DMS153 treated with DMSO at 0.1 percent for 48 hours (cell line): Measurements from ENCODE around the gene RPS21.

Experiments
- DNase-seq: peaks from one replicate; lab custom pipeline; 2025; ENCODE audit not compliant: unreplicated experiment; lab: John Stamatoyannopoulos, UW

Gene RPS21

DNA sequence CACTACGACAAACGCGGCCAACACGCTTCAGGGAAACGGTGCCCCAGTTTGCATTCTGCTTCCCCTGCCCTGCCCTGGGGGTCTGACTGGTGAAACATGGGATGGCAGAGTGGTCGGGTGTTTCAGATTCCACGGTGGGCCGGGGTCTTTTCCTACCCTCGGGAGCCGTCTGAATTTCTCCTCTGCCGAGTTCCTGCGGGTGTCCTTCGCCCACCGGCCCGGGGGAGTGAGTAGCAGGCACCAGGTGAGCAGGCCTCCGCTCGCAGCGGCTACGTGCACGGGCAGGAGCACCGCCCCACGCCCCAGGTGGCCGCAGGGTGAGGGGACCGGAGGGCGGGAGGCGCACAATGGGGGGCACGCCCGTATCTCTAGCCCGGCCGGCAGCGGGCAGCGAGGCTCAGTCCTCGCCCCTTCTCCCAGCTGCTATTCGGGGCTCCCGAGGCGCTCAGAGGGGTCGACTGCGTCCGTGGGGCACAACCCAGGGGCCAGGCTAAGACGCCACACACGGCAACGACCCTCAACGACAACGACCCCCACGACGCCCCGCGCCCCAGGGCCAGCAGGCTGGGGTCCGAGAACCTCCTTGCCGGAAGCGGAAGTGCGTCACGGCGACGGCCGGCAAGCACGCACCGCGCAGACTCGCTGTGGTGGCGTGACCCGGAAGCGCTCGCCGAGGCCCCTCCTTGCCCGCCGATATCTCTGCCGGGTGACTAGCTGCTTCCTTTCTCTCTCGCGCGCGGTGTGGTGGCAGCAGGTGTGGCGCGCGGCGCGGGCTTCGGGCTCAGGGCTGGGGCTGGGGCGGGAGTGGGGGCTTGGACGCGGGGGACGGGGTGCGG, at the start of gene RPS21:
RPS21 (plus strand) TSS at position 721 of the 836 bp plus-strand sequence. CDS start 236 bp downstream, outside the sequence.
- peak; percentile 91 for DNase-seq

DNA sequence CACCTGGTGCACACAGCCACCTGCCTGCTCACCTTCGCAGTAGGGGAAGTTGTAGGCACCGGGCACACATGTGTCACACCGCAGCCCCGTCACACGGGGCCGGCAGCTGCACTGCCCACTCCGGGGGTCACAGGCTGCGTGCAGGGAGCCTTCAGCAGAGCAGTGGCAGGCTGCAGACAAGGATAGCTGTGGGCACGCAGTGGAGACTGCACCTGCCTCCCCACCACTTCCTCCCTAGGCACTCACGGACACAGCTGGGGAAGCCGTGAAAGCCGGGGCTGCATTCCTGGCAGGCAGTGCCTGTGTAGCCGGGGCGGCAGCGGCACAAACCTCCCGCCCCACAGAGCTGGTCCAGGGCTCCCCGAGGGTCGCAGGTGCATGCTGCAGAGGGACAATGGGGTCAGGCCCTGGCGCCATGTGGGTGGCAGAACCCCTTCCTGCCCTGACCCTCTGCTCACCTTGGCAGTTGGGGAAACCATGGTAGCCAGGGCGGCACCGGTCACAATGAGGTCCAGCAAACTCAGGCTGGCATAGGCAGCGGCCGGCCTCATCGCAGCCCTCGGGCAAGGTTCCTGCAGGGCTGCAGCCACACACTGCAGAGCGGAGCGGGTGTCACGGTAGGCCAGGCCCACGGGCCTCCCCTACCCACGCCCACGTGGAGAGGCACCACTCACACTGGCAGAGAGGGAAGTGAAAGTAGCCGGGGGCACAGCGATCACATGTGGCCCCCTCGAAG, 49.2 kb upstream of the RPS21 start:
- DNase-seq, result no peak

DNA sequence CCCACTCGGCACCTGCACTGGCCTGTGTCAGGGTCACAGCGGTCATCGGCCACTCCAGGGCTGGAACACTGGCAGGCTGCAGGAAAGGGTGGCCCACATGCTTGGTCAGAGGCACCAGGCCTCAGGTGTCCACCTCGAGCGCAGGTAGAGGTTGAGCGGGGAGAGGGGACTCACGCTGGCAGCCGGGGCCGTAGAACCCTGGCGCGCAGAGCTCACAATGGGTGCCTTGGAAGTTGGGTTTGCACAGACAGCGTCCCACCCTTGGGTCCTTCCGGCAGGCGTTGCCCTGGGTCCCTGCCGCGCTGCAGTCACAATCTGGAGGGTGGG, 48.6 kb upstream of the RPS21 start:
- no peak for DNase-seq

DNA sequence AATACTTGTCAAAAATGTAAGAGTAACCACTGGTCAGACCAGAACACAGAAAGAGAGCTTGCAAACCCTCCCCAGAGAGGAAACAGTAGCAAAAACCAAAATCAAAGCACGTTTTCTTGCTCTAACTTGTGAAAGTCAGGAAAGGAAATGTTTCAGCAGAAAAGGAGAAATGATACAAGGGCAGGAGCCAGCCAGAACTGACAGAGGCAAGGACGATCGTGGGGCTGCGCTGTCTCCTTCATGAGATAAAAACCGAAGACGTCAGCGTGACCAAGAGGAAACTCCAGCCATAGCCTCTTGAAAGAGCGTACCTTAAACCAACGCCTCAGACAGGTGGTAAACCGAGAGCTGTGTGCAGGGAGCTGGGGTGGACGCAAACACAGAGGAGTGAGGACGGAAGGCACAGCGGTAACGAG, 47.2 kb upstream of the RPS21 start:
- no peak for DNase-seq

DNA sequence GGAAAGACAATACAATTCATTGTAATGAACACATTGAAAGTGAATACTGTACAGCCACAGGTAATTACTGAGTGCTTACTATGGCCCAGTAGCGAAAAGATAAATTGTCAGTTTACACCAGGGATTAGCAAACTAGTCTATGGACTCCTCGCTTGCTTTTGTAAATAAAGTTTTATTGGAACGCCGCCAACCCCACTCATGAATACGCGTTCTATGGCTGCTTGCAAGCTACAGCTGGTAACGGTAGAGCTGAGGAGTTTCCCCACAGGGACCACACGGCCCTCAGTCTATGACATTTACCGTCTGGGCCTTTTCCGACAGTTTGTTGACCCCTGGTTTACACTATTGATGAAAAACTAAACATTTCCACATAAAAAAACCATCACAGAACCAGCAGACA, 44.0 kb upstream of the RPS21 start:
- DNase-seq, result peak; percentile 21

DNA sequence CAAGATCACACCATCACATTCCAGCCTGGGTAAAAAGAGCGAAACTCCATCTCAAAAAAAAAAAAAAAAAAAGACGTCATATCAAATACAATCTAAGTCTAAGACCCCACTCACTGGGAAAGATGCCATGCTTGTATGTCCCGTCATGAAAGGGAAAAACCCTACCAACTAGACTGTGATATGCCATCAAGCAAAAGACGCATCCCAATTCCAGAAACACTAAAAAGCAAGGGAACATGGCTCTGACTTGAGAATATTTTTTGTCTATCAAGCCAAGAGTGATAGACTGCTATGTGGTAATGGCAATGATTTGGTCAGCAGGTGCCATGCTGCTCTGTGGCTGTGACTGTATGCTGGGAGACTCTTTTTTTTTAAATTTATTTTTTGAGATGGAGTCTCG, 42.8 kb upstream of the RPS21 start:
- DNase-seq, result no peak

DNA sequence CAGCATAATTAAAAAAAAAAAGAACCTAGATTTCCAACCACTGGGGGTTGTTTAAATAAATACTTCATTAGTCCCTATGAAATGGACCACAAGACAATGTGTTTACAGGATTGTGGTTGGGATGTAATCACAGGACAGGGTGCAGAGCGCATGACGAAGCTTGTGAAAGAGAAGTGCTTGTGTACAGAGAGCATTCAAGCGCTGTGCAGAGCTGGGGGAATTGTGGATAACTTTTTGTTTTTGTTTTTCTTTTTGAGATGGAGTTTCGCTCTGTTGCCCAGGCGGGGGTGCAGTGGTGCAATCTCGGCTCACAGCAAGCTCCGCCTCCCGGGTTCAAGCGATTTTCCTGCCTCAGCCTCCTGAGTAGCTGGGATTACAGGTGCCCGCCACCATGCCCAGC, 42.1 kb upstream of the RPS21 start:
- DNase-seq, result no peak

DNA sequence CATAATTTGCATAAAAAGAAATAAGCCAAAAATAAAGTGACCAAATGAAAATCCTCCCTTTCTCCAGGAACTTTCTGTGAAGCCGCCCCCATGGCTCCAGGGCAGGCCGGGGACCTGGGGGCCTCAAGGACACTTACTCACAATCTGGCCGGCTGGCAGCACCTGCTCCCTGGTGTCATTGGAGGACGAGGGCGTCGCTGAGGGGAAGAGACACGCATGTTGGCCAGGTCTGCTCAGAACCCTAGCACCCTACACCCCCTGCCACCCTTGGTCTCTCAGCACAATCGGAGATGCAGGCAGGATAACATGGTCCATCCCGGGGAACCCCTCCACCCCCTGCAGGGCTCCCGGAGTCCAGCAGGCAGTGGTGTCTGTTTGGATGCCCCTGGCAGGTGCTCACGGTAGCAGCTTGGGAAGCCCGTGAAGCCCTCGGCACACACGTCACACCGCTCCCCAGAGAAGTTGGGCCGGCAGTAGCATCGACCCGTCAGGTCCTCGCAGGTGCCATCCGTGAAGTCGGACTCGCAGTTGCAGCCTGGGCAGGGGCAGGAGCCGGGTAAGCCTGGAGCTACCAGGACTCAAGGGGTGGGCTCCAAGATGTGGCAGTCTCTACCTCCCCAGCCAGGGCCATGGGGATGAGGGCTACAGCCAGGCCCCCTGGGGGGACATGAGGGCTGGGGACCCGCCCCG, 41.1 kb upstream of the RPS21 start:
- DNase-seq, result no peak

DNA sequence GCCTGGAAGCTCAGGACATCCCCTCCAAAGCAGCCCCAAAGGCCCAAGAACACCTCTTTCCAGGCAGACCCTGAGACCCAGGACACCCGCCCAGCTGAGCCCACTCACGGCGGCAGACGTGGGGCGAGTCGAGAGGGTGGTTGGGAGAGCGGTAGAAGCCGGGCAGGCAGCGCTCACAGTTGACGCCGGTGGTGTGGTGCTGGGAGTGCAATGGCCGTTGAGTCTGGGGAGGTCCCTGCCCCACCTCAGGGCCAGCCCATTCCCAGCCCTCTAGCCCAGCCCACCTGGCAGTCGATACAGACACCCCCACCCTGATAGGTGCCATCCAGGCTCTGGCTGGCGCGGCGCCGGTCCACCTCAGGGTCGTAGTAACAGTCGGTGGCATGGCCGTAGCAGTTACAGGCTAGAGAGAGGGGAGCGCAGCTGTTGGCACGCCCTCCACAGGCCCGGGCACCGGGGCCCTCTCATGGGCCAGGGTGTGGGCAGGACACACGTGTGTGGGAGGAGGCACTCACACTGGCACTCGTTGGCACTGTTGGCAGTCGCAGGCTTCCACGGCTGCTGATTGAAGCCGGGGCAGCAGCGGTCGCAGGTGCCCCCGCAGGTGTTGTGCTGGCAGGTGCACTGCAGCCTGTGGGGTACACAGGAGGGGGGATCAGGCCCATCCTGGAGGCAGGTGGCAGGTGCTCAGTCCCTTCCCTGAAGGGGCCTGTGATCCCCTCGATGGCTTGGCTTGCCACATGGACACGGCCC, 40.3 kb upstream of the RPS21 start:
- no peak for DNase-seq

DNA sequence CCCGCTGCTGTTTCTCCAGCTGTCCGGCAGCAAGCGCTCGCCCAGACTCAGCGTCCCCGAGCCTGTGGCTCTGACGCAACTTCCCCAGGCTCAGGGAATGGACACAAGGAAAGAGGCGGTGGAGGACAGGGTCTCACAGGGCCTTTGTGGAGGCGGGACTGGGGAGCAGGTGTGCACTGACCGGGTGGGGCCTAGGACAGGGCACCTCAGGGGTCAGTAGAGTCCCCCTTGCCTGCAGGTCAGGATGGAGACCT, 39.8 kb upstream of the RPS21 start:
- DNase-seq, result no peak

DNA sequence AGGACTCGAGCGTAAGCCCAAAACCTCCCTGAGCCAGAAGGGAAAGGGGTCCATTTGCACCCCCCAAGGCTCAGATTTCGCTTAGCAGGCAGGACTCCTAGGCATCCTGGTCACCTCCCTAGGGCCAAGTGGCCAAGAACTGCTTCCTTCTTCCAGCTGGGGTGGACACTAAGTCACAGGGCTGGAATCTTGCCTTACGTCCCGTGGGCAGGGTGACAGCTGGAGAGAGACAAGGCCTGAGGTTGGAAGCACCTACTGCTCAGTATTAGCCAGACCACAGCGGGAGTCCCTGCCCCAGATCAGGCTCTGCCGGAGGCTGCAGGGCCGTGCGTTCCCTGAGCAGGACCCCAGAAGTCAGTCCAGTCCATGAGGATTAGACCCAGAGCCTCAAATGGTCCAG, 39.5 kb upstream of the RPS21 start:
- no peak for DNase-seq

DNA sequence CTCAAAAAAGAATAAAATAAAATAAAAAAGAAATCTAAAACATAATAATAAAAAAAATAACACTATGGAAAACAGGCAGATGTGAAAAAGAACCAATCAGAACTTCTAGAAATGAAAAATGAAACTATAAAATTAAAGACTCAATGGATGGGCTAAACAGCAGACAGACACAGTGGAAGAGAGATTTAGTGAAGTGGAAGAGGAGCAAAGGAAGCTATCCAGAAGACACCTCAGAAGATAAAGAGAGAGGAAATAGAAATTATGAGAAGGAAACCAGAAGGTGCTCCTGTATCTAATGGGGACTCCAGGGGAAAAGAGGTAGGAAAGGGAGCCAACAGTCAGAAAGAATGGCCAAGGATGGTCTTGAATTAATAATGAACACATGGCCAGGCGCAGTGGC, 38.3 kb upstream of the RPS21 start:
- DNase-seq, result no peak

DNA sequence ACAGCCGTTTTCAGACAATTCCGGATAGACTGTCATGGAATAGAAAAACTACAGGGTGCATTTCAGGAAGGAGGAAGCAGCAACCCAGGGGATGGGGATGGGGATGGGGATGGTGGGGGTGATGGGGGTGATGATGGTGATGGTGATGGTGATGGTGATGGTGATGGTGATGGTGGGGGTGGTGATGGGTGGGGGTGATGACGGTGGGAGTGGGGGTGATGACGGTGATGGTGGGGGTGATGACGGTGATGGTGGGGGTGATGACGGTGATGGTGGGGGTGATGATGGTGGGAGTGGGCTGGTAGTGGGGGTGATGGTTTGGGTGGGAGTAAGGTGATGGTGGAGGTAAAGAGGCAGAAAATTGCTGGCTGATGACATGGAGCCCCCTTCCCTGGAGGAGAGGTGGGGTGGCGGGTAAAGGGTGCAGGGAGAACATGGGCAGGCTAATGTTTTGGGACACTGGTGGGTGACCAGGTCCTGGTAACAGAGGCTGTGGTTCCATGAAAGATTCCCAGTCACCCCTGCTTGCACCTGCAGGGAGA, 37.3 kb upstream of the RPS21 start:
- DNase-seq, result no peak

DNA sequence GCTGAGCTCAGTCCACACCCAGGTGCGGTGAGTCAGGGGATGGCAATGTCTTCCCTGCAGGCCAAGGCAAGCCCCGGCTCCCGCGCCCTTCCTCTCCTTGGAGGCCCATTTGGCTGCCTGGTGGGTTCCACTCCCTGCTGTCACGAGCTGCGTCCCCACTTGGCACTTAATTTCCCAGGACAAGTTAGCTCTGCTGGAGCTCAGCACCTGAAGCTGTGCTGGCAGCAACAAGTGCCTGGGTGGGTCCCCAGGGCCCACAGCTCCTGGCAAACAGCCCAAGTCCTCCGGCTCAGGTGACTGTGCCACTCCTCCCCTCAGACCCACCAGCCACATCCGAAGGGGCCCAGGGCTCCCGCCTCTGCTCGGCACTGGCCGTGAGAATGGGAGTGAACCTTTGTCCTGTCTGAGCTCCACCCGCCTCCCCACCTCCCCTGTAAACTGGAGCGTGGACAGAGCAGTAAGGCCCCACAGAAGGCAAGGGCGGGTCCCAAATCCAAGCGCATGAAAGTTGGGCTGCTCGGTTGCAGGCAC, 36.7 kb upstream of the RPS21 start:
- peak; percentile 41 for DNase-seq

DNA sequence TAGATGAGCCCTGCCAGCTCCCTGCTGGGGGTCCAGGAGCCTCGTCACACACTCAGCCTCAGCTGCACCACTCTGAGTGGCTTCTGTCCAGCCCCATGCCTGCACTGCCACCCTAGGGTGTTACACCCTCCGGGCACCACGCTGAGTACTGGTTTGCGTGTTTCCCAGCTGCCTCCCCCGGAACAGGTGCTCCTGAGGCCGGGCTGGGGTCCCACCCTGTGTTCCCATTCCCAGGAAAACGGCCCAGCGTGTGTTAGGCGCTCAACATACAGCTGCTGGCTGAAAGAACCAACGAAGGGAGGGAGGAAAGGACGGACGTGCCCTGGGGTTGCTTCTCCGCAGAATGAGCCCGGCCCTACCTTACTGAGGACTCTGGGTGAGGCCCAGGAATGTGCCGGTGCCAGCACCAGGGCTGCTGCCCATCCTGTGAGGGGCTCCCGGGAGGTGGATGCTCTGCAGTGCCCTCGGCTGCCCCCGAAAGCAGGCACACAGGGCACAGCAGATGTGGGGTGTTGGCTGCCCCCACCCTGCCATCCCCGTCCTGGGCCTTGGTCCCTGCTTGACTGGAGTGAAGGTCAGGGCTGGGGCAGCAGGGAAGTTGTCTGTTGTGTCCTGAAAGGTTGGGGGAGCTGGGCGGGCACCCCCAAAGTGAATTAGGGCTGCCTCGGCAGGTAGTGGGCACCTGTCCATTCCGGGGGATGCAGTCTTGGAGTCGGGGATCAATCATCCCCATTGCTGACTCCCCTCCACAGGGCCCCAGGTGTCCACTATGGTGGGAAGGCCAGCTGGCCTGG, 36.1 kb upstream of the RPS21 start:
- no peak for DNase-seq

DNA sequence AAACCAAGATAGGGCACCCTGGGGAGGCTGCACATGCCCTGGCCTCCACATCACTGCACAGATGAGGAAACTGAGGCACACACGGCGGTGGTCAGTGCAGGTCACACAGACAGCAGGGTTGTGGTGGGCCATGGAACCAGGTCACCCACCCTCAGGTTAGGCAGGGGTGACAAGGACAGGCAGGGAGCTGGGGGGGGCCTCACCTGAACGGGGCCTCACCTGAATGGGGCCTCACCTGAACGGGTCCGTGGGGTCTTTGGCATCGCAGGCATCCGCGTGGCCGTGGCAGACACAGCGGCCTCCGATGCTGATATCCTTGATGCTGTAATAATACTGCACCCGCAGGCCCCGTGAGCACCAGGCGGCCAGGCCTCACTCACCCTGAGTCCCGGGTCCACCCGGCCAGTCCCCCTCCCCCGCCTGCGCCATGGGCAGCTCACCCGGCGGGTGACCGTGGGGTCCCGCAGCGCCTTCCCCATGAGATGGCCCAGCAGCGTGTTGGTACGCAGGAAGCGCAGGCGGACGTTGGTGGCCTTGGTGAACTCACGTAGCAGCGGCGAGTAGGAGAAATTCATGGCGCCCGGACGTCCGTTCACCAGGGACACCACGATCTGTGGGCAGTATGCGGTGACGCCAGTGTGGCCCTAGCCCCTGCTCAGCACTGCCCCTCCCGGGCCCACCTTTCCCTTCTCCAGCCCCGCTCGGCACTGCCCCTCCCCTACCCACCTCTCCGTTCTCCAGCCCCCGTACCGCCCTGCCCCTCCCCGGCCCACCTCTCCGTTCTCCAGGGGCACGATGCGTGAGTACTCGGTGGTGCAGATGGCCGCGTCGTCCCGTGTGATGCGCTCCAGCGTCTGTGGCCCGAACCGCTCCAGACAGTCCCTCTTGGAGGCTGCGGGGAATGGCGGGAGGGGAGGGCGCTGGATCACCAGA, 35.2 kb upstream of the RPS21 start:
- no peak for DNase-seq

DNA sequence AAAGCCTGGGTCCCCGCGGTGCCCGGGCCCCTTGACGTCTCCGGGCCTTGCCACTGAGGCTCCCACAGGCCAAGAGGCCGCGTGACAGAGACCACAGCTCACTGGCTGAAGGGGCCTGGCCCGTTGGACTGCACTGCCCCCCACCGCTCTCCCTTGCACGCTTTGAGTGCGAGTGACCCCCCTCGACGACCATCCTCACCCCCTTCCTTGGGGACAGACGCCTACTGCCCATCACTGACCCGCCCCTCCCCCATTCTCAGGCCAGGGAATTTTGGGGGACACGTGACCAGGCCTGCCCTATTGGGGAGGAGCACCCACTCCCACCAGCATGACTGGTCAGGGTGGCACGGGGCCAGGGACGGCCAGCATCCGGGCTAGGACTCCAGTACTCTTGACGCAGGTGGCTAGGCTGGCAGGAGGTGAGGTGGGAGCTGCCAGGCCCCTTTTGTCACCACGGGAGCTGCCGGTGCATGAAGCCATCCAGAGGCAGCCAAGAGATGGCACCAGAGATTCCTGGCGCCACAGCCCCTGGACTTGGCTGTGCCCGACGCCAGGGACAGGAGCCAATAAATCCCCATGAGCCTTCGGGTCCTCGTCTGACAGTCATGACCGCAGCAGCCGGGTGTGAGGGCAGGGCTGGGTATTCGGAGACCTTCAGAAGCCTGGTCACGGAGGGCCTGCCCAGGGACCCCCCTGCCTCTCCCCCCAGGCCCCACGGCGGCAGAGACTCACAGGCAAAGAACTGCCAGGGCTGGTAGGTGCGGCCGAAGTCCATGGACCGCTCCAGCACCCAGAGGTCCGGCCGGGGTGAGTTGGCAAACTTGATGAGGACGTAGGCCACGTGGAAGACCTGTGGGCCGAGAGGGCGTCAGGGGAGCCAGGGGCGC, 34.3 kb upstream of the RPS21 start:
- DNase-seq, result no peak
